NT2/D1 (cell line): Measurements from ENCODE around the gene GALK2.
A peak's percentile ranks its signal among the peaks of the same experiment; 100 is the strongest.

Experiments used
- DNase-seq: peaks from one replicate; pipeline ENCODE4 v3.0.0-alpha.2; 2011; ENCODE audit warnings: low read depth, low spot score
- H3K27me3 ChIP-seq: 2 replicates; pipeline ENCODE4 v1.6.0; 2011; ENCODE audit warnings: mild to moderate bottlenecking; ENCODE audit not compliant: insufficient read length, insufficient read depth
- H3K36me3 ChIP-seq: 2 replicates; pipeline ENCODE4 v1.6.1; 2011; ENCODE audit warnings: mild to moderate bottlenecking, low read length, mixed read lengths; ENCODE audit not compliant: insufficient read depth, insufficient read length
- H3K4me1 ChIP-seq: 2 replicates; pipeline ENCODE4 v1.5.1; 2011; ENCODE audit not compliant: insufficient read depth, insufficient read length
- H3K4me3 ChIP-seq: 2 replicates; pipeline ENCODE4 v1.5.1; 2011; ENCODE audit warnings: low read depth; ENCODE audit not compliant: insufficient read length
- H3K9ac ChIP-seq: 2 replicates; pipeline ENCODE4 v1.6.0; 2011; ENCODE audit warnings: low read depth; ENCODE audit not compliant: insufficient read length
- H3K9me3 ChIP-seq: 2 replicates; pipeline ENCODE4 v1.5.1; 2011; ENCODE audit warnings: mild to moderate bottlenecking, low read length; ENCODE audit not compliant: insufficient read depth
- SUZ12 ChIP-seq: IDR thresholded peaks from 2 replicates; pipeline ENCODE4 v1.6.1; 2011; ENCODE audit not compliant: insufficient read length, insufficient read depth; ENCODE audit errors: extremely low read depth
- YY1 ChIP-seq: IDR thresholded peaks from 2 replicates; pipeline ENCODE4 v1.6.1; 2011; ENCODE audit not compliant: insufficient read length, insufficient read depth
- ZNF274 ChIP-seq: IDR thresholded peaks from 2 replicates; pipeline ENCODE4 v1.6.1; 2011; ENCODE audit warnings: mild to moderate bottlenecking, low read depth, low read length

The GALK2 gene

GRCh38 chr15:49309889-49310288 is 139.8 kb downstream of the GALK2 start:
- no peaks in the 10 kb centered on the region for H3K9me3 ChIP-seq
- no peak for DNase-seq

GRCh38 chr15:49313650-49314049 is 143.6 kb downstream of the GALK2 start:
- Histone ChIP-seq H3K27me3 (no peaks in the 10 kb centered on the region), H3K4me1 (no peaks in the 10 kb centered on the region), H3K4me3 (no peak overlapping the region), H3K36me3 (no peaks in the 10 kb centered on the region), H3K9ac (no peak overlapping the region), H3K9me3 (no peaks in the 10 kb centered on the region)
- TF ChIP-seq ZNF274 (no peak), SUZ12 (no peak), YY1 (no peak)
- DNase-seq: no peak

More at GRCh38 chr15:49309889-49310288, 139.8 kb downstream of the GALK2 start:
- no peak for TF ChIP-seq YY1
- TF ChIP-seq ZNF274: no peak
- no peak for TF ChIP-seq SUZ12
- Histone ChIP-seq H3K9ac (no peak overlapping the region), H3K27me3 (no peaks in the 10 kb centered on the region), H3K4me1 (no peaks in the 10 kb centered on the region), H3K36me3 (no peaks in the 10 kb centered on the region), H3K4me3 (no peak overlapping the region)

- Histone ChIP-seq H3K36me3 (peaks cover 4% of the 10 kb centered on the region), H3K9me3 (no peaks in the 10 kb centered on the region), H3K4me1 (no peaks in the 10 kb centered on the region), H3K27me3 (no peaks in the 10 kb centered on the region), H3K4me3 (no peak overlapping the region), H3K9ac (no peak overlapping the region)
- no peak for DNase-seq
- TF ChIP-seq SUZ12: no peak
- no peak for TF ChIP-seq YY1
- no peak for TF ChIP-seq ZNF274
Observed at GRCh38 chr15:49314716-49315115, 144.7 kb downstream of the GALK2 start.

DNA sequence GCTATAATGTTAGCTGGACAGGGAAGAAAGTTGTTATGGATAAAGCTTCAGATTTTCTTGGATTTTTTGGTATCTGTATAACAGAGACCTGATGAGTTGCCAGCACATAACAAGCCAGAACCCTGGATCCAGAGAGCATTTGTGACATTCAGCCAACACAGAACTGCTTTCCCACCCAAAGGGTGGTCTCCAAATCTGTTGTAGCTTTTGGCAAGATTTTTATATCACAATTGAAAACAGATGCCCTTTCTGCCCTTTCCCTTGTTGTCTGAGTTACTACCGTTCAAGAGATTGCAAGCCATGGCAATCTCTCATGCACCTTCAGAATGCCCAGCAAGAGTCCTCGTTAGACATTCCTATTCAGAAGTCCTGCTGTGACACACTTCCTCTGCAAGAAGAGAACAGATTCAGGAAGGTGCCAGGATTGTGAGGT is 145.4 kb downstream of the GALK2 start:
- DNase-seq: peak; percentile 23
- no peaks in the 10 kb centered on the region for H3K4me1 ChIP-seq
- no peak overlapping the region for H3K4me3 ChIP-seq

GRCh38 chr15:49320351-49320750 is 150.3 kb downstream of the GALK2 start:
- no peak overlapping the region for H3K9ac ChIP-seq

More for the DNA sequence above, 145.4 kb downstream of the GALK2 start:
- H3K27me3 ChIP-seq: no peaks in the 10 kb centered on the region
- H3K36me3 ChIP-seq: peaks cover 6% of the 10 kb centered on the region
- no peak overlapping the region for H3K9ac ChIP-seq
- no peaks in the 10 kb centered on the region for H3K9me3 ChIP-seq
- TF ChIP-seq ZNF274: no peak
- TF ChIP-seq SUZ12: no peak
- TF ChIP-seq YY1: no peak

DNA sequence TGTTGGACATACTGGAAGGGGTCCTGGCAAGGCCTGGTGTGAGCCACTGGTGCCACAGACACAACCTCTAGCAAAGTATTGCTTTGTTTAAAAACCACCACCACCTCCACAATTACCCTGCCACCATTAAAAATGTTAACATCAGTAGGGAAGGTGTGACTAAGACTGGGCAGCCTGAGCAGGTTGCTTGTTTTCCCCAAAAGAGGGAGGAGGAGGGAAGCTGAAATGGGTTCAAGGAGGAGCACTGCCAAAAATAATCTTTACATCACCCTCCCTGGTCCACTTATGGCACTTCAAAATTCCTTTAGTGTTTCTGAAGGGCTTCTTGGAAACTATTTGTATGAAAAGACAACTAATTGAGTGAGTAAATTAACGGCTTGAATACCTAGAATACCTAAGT is 153.2 kb downstream of the GALK2 start:
- Histone ChIP-seq H3K9ac (no peak overlapping the region), H3K9me3 (peaks cover under 1% of the 10 kb centered on the region; the same call in 1 of the 2 replicates), H3K27me3 (no peaks in the 10 kb centered on the region), H3K4me3 (no peak overlapping the region), H3K4me1 (no peaks in the 10 kb centered on the region), H3K36me3 (peaks cover 16% of the 10 kb centered on the region)
- TF ChIP-seq ZNF274: no peak
- TF ChIP-seq SUZ12: no peak
- no peak for TF ChIP-seq YY1
- DNase-seq: no peak

More at GRCh38 chr15:49320351-49320750, 150.3 kb downstream of the GALK2 start:
- TF ChIP-seq YY1 (no peak), ZNF274 (no peak), SUZ12 (no peak)
- no peaks in the 10 kb centered on the region for H3K27me3 ChIP-seq
- peaks cover 13% of the 10 kb centered on the region for H3K36me3 ChIP-seq
- H3K4me3 ChIP-seq: no peak overlapping the region
- no peaks in the 10 kb centered on the region for H3K4me1 ChIP-seq
- H3K9me3 ChIP-seq: no peaks in the 10 kb centered on the region
- no peak for DNase-seq

DNA sequence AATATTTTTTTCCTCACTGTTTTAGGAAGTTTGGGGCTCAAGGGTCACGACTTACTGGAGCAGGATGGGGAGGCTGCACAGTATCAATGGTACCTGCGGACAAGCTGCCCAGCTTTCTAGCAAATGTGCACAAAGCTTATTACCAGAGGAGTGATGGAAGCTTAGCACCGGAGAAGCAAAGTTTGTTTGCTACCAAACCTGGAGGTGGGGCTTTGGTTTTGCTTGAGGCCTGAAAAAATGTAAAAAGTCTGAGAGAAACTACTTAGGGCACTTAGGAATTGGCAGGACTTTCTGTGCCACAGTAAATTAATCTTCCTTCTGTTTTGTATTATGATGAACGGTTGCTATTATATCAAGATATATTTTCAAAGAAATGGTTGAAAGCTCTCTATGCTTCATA is 157.9 kb downstream of the GALK2 start:
- H3K4me1 ChIP-seq: no peaks in the 10 kb centered on the region
- H3K9ac ChIP-seq: no peak overlapping the region
- peaks cover 13% of the 10 kb centered on the region; the same call in 1 of the 2 replicates for H3K9me3 ChIP-seq
- peaks cover 11% of the 10 kb centered on the region for H3K36me3 ChIP-seq
- H3K27me3 ChIP-seq: no peaks in the 10 kb centered on the region
- no peak overlapping the region for H3K4me3 ChIP-seq
- DNase-seq: no peak
- TF ChIP-seq SUZ12: no peak
- TF ChIP-seq ZNF274: no peak
- TF ChIP-seq YY1: no peak

DNA sequence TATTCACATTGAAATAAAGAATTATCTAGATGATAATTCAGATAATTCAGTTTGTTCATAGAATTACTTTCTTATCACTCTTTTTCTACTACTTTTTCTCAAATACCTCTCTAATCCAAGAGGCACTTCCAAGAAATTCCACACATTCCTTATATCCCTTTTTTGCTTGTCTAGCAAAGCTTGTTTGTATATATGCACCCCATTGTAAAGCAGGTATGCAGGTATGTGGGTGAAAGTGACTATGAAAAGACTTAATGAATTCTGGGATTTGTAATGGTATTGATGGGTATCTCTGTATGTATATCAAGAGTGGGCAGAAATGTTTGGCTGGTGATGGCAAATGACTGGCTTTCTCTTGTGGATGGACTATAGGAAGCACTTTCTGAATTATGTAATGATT is 158.9 kb downstream of the GALK2 start:
- DNase-seq: peak; percentile 44
- TF ChIP-seq YY1 (no peak), SUZ12 (no peak), ZNF274 (no peak)
- Histone ChIP-seq H3K9me3 (peaks cover 13% of the 10 kb centered on the region; the same call in 1 of the 2 replicates), H3K27me3 (no peaks in the 10 kb centered on the region), H3K4me3 (no peak overlapping the region), H3K36me3 (peaks cover 11% of the 10 kb centered on the region), H3K4me1 (no peaks in the 10 kb centered on the region), H3K9ac (no peak overlapping the region)
